NCI-H2196 (cell line): ENCODE measurements around the gene RXFP3.

Source experiments
- DNase-seq: peaks from one replicate; lab custom pipeline; 2025; ENCODE audit not compliant: unreplicated experiment; lab: John Stamatoyannopoulos, UW

RXFP3 gene

DNA sequence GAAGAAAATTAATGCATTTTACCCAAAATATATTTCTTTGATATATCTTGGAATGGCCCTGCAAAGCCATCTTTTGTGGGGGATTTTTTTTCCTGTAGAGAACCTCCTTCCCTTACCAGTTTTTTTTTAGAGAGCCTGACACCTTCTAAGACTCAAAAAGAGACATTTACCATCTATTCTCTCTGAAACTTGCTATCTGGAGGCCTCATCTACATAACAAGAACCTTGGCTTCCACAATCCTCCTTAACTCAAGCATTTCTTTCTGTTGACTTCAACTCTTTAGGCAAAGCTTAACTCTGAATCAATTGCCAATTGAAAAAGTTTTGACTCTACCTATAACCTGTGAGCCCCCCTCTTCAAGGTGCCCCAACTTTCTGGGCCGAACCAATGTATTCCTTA, 42.1 kb downstream of the RXFP3 start:
- no peak for DNase-seq

GRCh38 chr5:33980030-33980429, 43.8 kb downstream of the RXFP3 start:
- DNase-seq = no peak

DNA sequence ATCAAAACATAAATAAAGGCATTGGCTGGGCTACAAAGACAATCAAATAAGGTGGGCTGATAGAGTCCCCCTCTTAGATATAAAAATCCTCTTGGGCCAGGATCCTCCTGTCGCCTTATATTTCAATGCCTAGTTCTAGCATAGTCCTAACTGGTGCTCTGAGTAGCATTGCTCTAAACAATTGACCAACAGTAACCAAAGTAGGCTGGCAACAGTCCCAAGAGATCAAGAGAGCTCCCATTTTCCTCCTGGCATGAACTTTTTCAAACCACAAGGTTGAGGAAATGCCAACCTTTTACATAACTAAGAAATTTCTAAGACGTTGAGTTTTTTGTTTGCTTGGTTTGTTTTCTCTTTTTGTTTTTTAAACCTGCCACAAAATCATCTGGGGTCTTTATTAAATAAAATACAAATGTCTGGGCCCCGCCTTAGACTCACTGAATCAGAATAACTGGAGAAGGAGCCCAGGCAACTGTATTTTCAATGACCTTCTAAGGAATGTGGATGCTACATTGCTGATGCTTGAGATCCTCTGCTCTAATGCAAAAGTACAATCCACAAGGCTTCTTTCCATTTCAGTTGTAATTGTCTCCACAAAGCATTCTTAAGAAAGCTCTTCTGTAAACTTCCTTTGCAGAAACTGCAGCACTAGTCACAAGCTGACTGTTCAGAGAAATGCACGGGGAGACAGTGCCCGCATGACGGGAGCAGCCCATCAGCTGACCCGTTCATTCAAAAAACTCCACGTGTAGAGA, 45.4 kb downstream of the RXFP3 start:
- peak; percentile 39 for DNase-seq

DNA sequence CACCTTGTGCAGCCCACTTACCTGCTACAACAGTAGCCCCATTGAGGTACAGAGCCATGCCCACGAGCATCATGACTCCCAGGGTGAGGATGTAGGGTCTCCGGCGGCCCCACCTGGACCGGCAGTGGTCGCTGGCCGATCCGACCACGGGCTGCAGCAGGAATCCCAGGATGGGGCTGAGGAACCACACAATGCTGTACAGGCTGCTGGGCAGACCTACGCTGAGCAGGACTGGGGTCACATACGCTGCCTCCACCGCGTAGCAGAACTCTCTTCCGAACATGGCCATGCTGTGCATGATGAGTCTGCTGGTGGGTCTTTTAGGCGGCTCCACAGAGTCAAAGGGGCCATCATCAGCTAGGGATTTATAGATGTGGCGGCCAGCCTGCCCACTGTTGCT, 48.0 kb downstream of the RXFP3 start:
- DNase-seq = no peak

GRCh38 chr5:33984671-33985124, 48.5 kb downstream of the RXFP3 start, which contains the start of gene SLC45A2:
SLC45A2 (minus strand) TSS chr5:33984693; CDS start chr5:33984583, 110 bp downstream.
- peak; percentile 45 for DNase-seq

DNA sequence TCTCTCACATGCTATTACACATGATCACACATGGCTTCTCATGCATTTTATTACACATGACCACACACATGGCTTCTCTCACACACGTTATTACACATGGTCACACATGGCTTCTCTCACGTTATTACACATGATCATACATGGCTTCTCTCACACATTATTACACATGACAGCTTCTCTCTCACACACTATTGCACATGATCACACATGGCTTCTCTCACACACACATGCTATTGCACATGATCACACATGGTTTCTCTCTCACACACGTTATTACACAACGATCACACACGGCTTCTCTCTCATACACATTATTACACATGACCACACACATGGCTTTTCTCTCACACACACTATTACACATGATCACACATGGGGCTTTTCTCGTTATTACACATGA, 49.3 kb downstream of the RXFP3 start:
- DNase-seq = no peak
